MM.1S (cell line): ENCODE results near the gene TACC2.

Experiments used
- DNase-seq: peaks from one replicate; pipeline ENCODE4 v3.0.0-alpha.2; 2015
- H2AFZ ChIP-seq: fragments of 300-600 bp; sonication (generic); 2 replicates; pipeline ENCODE4 v1.6.0; 2016; ENCODE audit warnings: antibody characterized with exemption, low read length
- H3F3A ChIP-seq: fragments of 300-600 bp; sonication (generic); 2 replicates; pipeline ENCODE4 v1.6.1; 2016; ENCODE audit warnings: mild to moderate bottlenecking, antibody characterized with exemption, low read length, moderate library complexity, mixed read lengths; ENCODE audit not compliant: insufficient read depth
- H3K27ac ChIP-seq: fragments of 300-600 bp; sonication (generic); 2 replicates; pipeline ENCODE4 v1.5.1; 2016; ENCODE audit warnings: mild to moderate bottlenecking, low read length
- H3K27me3 ChIP-seq: fragments of 300-600 bp; sonication (generic); replicated peaks from 2 replicates; pipeline ENCODE4 v1.6.0; 2016; ENCODE audit warnings: low read length; ENCODE audit not compliant: insufficient read depth
- H3K36me3 ChIP-seq: fragments of 300-600 bp; sonication (generic); replicated peaks from 2 replicates; pipeline ENCODE4 v1.6.1; 2016; ENCODE audit warnings: mild to moderate bottlenecking, low read length, mixed read lengths; ENCODE audit not compliant: insufficient read depth
- H3K4me1 ChIP-seq: fragments of 300-600 bp; sonication (generic); 2 replicates; pipeline ENCODE4 v1.6.1; 2016; ENCODE audit warnings: low read length, mixed read lengths
- H3K4me2 ChIP-seq: fragments of 300-600 bp; sonication (generic); 2 replicates; pipeline ENCODE4 v1.6.0; 2016; ENCODE audit warnings: low read depth, low read length
- H3K4me3 ChIP-seq: fragments of 300-600 bp; sonication (generic); 2 replicates; pipeline ENCODE4 v1.5.1; 2016; ENCODE audit warnings: low read length, mixed read lengths
- H3K79me2 ChIP-seq: fragments of 300-600 bp; sonication (generic); 2 replicates; pipeline ENCODE4 v1.6.1; 2016; ENCODE audit warnings: mixed run types, low read length, mixed read lengths
- H3K9ac ChIP-seq: fragments of 300-600 bp; sonication (generic); 2 replicates; pipeline ENCODE4 v1.6.1; 2016; ENCODE audit warnings: low read length, mixed read lengths
- H3K9me2 ChIP-seq: fragments of 300-600 bp; sonication (generic); replicated peaks from 2 replicates; pipeline ENCODE4 v1.6.1; 2016; ENCODE audit warnings: mild to moderate bottlenecking, low read length, mixed read lengths; ENCODE audit not compliant: insufficient read depth
- H3K9me3 ChIP-seq: fragments of 300-600 bp; sonication (generic); replicated peaks from 2 replicates; pipeline ENCODE4 v1.6.1; 2016; ENCODE audit warnings: mild to moderate bottlenecking, low read length, mixed read lengths; ENCODE audit not compliant: insufficient read depth
- H4K20me1 ChIP-seq: fragments of 300-600 bp; sonication (generic); 2 replicates; pipeline ENCODE4 v1.6.1; 2016; ENCODE audit warnings: mild to moderate bottlenecking, low read length, moderate library complexity, mixed read lengths; ENCODE audit not compliant: insufficient read depth
- EZH2 ChIP-seq: fragments of 300-600 bp; sonication (generic); optimal IDR thresholded peaks from 2 replicates; pipeline ENCODE3; 2017; ENCODE audit warnings: low read depth, mild to moderate bottlenecking, antibody characterized with exemption, low read length, mixed read lengths
- EZH2phosphoT487 ChIP-seq: fragments of 300-600 bp; sonication (generic); IDR thresholded peaks from 2 replicates; pipeline ENCODE4 v1.6.1; 2018; ENCODE audit warnings: antibody characterized with exemption, low read length
- TF ChIP-seq, protein P1 (sequence below): fragments of 300-600 bp; sonication (generic); IDR thresholded peaks from 2 replicates; pipeline ENCODE4 v1.5.1; 2016; ENCODE audit warnings: antibody characterized with exemption, low read length, mixed read lengths

TACC2 gene

DNA sequence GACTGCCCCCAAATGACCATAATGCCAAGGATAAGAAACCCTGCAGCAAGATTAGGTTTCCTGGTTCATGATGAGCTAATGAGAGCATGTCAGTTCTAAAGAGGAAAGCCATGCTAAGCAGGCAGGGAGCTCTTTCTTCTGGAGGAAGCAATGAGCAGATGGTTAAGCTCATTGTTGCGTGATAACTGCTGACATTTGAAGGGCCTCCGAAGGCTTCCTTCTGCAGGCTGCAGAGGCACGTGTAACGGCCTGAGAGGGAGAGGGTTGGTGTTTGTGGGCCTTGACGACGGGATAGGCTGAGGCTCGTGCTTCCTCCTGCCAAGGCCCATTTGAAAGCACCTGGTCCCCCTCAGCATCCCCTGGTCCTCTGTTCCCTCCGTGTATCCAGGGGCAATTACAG lies 218.6 kb downstream of the TACC2 start:
- H3K4me2 ChIP-seq, result no peak overlapping the region
- no peak overlapping the region for H2AFZ ChIP-seq
- TF ChIP-seq, protein P1, sequence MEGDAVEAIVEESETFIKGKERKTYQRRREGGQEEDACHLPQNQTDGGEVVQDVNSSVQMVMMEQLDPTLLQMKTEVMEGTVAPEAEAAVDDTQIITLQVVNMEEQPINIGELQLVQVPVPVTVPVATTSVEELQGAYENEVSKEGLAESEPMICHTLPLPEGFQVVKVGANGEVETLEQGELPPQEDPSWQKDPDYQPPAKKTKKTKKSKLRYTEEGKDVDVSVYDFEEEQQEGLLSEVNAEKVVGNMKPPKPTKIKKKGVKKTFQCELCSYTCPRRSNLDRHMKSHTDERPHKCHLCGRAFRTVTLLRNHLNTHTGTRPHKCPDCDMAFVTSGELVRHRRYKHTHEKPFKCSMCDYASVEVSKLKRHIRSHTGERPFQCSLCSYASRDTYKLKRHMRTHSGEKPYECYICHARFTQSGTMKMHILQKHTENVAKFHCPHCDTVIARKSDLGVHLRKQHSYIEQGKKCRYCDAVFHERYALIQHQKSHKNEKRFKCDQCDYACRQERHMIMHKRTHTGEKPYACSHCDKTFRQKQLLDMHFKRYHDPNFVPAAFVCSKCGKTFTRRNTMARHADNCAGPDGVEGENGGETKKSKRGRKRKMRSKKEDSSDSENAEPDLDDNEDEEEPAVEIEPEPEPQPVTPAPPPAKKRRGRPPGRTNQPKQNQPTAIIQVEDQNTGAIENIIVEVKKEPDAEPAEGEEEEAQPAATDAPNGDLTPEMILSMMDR, result no peak
- TF ChIP-seq EZH2phosphoT487, result no peak
- TF ChIP-seq EZH2, result no peak
- no peaks in the 10 kb centered on the region for H4K20me1 ChIP-seq
- H3K9me2 ChIP-seq, result no peaks in the 10 kb centered on the region
- H3K4me1 ChIP-seq, result no peaks in the 10 kb centered on the region
- no peak overlapping the region for H3K27ac ChIP-seq
- DNase-seq, result no peak
- no peaks in the 10 kb centered on the region; the same call in 1 of the 2 replicates for H3K27me3 ChIP-seq
- H3K9ac ChIP-seq, result no peak overlapping the region
- H3F3A ChIP-seq, result no peaks in the 10 kb centered on the region
- H3K4me3 ChIP-seq, result no peak overlapping the region
- no peaks in the 10 kb centered on the region for H3K9me3 ChIP-seq
- no peaks in the 10 kb centered on the region for H3K79me2 ChIP-seq
- no peaks in the 10 kb centered on the region for H3K36me3 ChIP-seq

DNA sequence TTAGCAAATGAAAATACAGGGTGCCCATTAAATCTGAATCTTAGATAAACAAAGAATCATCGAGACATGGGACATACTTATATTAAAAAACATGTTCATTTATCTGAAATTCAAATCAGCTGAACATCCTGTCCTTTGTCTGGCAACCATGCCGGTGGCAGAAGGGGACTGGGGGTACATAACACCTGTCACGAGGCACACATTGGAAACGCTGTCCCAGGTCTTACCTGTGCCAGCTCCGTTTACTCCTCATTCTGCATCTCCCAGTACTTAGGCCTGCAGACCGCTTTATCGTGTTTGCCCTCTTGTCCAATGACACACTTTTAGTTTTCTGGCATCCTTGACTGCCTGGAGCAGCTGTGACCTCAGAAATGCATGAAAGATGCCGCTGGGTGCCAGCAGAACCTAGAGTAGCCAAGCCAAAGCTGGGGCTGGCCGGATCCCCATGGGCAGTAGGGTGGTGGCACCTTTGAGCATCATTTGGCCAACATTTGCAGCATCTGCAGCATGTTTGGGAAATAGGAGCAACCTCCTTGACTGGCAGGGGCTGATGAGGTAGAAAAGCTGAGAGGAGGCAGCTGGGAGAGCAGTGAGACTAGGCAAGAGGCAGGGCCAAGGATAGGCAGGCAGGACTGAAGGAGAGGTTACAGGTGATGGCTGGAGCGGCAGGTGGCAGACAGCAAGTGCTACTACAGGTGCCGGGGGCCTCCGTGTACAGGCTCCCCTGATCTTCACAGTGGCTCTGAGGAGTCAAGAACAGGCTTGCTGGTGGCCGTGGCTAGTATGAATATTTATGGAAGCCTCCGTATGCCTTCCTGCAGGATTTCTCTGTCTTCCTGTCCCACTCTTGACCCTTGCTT lies 219.8 kb downstream of the TACC2 start:
- no peaks in the 10 kb centered on the region; the same call in 1 of the 2 replicates for H3K27me3 ChIP-seq
- H3F3A ChIP-seq, result no peaks in the 10 kb centered on the region
- no peak overlapping the region for H3K4me3 ChIP-seq
- TF ChIP-seq, protein P1, result no peak
- no peak overlapping the region for H3K9ac ChIP-seq
- no peaks in the 10 kb centered on the region for H3K79me2 ChIP-seq
- H2AFZ ChIP-seq, result no peak overlapping the region
- H3K9me2 ChIP-seq, result no peaks in the 10 kb centered on the region
- no peaks in the 10 kb centered on the region for H3K9me3 ChIP-seq
- no peak overlapping the region for H3K27ac ChIP-seq
- no peaks in the 10 kb centered on the region for H3K4me1 ChIP-seq
- H3K36me3 ChIP-seq, result no peaks in the 10 kb centered on the region
- DNase-seq, result no peak
- no peak overlapping the region for H3K4me2 ChIP-seq
- H4K20me1 ChIP-seq, result no peaks in the 10 kb centered on the region

DNA sequence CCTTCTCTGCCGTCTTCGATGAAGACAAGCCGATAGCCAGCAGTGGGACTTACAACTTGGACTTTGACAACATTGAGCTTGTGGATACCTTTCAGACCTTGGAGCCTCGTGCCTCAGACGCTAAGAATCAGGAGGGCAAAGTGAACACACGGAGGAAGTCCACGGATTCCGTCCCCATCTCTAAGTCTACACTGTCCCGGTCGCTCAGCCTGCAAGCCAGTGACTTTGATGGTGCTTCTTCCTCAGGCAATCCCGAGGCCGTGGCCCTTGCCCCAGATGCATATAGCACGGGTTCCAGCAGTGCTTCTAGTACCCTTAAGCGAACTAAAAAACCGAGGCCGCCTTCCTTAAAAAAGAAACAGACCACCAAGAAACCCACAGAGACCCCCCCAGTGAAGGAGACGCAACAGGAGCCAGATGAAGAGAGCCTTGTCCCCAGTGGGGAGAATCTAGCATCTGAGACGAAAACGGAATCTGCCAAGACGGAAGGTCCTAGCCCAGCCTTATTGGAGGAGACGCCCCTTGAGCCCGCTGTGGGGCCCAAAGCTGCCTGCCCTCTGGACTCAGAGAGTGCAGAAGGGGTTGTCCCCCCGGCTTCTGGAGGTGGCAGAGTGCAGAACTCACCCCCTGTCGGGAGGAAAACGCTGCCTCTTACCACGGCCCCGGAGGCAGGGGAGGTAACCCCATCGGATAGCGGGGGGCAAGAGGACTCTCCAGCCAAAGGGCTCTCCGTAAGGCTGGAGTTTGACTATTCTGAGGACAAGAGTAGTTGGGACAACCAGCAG lies 221.7 kb downstream of the TACC2 start:
- Histone ChIP-seq H3K4me3 (no peak overlapping the region), H3F3A (no peaks in the 10 kb centered on the region), H3K4me2 (no peak overlapping the region), H3K4me1 (no peaks in the 10 kb centered on the region), H3K27ac (no peak overlapping the region), H4K20me1 (no peaks in the 10 kb centered on the region), H3K9ac (no peak overlapping the region), H3K9me3 (no peaks in the 10 kb centered on the region), H3K9me2 (no peaks in the 10 kb centered on the region), H3K36me3 (no peaks in the 10 kb centered on the region), H3K27me3 (no peaks in the 10 kb centered on the region; the same call in 1 of the 2 replicates), H2AFZ (no peak overlapping the region), H3K79me2 (no peaks in the 10 kb centered on the region)
- DNase-seq, result no peak
- TF ChIP-seq EZH2phosphoT487 (no peak), EZH2 (no peak)
- TF ChIP-seq, protein P1, result no peak
